ENCODE data around the gene RHBDL2.
"Not testable (repeated sequence)": the region's sequence is repeated elsewhere in the genome, so short reads cannot be mapped to it uniquely, and the experiment has no call there.

RHBDL2 gene

GRCh38 chr1:38938722-38939260 is 2.8 kb downstream of the RHBDL2 start:
- no peak for DNase-seq (ENCODE audit: low read depth in 1 of 2, low spot score in 1 of 2)

- DNase-seq (ENCODE audit: low read depth in 1 of 2, low spot score in 1 of 2) = no peak
These were observed 9.1 kb downstream of the RHBDL2 start for GRCh38 chr1:38932571-38932970.

GRCh38 chr1:38929476-38929875 is 12.2 kb downstream of the RHBDL2 start:
- no peak for DNase-seq (ENCODE audit: low read depth in 1 of 2, low spot score in 1 of 2)

- no peak for DNase-seq (ENCODE audit: low read depth in 1 of 2, low spot score in 1 of 2)
These were observed 12.6 kb downstream of the RHBDL2 start for GRCh38 chr1:38929054-38929453.

GRCh38 chr1:38926091-38926490 is 15.5 kb downstream of the RHBDL2 start:
- DNase-seq (ENCODE audit: low read depth in 1 of 2, low spot score in 1 of 2) = no peak

GRCh38 chr1:38925391-38925790 is 16.2 kb downstream of the RHBDL2 start:
- DNase-seq (ENCODE audit: low read depth in 1 of 2, low spot score in 1 of 2) = no peak

GRCh38 chr1:38923607-38924006 is 18.0 kb downstream of the RHBDL2 start:
- DNase-seq (ENCODE audit: low read depth in 1 of 2, low spot score in 1 of 2) = no peak

GRCh38 chr1:38919130-38919529 is 22.5 kb downstream of the RHBDL2 start:
- no peak for DNase-seq (ENCODE audit: low read depth in 1 of 2, low spot score in 1 of 2)

- no peak for DNase-seq (ENCODE audit: low read depth in 1 of 2, low spot score in 1 of 2)
These were observed 23.1 kb downstream of the RHBDL2 start for GRCh38 chr1:38918568-38918967.

GRCh38 chr1:38917772-38918171 is 23.9 kb downstream of the RHBDL2 start:
- DNase-seq (ENCODE audit: low read depth in 1 of 2, low spot score in 1 of 2) = no peak

- no peak for DNase-seq (ENCODE audit: low read depth in 1 of 2, low spot score in 1 of 2)
These were observed 24.3 kb downstream of the RHBDL2 start for GRCh38 chr1:38917337-38917736.

GRCh38 chr1:38915352-38915948 is 26.2 kb downstream of the RHBDL2 start:
- DNase-seq (ENCODE audit: low read depth in 1 of 2, low spot score in 1 of 2) = no peak

GRCh38 chr1:38914908-38915307 is 26.7 kb downstream of the RHBDL2 start:
- DNase-seq (ENCODE audit: low read depth in 1 of 2, low spot score in 1 of 2) = not testable (repeated sequence)

GRCh38 chr1:38908821-38909220 is 32.8 kb downstream of the RHBDL2 start:
- DNase-seq (ENCODE audit: low read depth in 1 of 2, low spot score in 1 of 2) = no peak

GRCh38 chr1:38905985-38906384 is 35.6 kb downstream of the RHBDL2 start:
- no peak for DNase-seq (ENCODE audit: low read depth in 1 of 2, low spot score in 1 of 2)

GRCh38 chr1:38899560-38899959 is 42.1 kb downstream of the RHBDL2 start:
- no peak for DNase-seq (ENCODE audit: low read depth in 1 of 2, low spot score in 1 of 2)

- no peak for DNase-seq (ENCODE audit: low read depth in 1 of 2, low spot score in 1 of 2)
These were observed 42.9 kb downstream of the RHBDL2 start for GRCh38 chr1:38898653-38899230.

GRCh38 chr1:38896169-38896568 is 45.5 kb downstream of the RHBDL2 start:
- no peak for DNase-seq (ENCODE audit: low read depth in 1 of 2, low spot score in 1 of 2)

GRCh38 chr1:38892976-38893375 is 48.7 kb downstream of the RHBDL2 start:
- DNase-seq (ENCODE audit: low read depth in 1 of 2, low spot score in 1 of 2) = no peak

GRCh38 chr1:38891753-38892152 is 49.9 kb downstream of the RHBDL2 start:
- no peak for DNase-seq (ENCODE audit: low read depth in 1 of 2, low spot score in 1 of 2)

- DNase-seq (ENCODE audit: low read depth in 1 of 2, low spot score in 1 of 2) = no peak
These were observed 52.0 kb downstream of the RHBDL2 start for GRCh38 chr1:38889589-38889988.

GRCh38 chr1:38888423-38889333 is 53.0 kb downstream of the RHBDL2 start:
- no peak for DNase-seq (ENCODE audit: low read depth in 1 of 2, low spot score in 1 of 2)

Data from stimulated activated CD4-positive, alpha-beta T cell treated with anti-CD3 and anti-CD28 coated beads, Interleukin-15, amount 100 ng/mL, for 1 hour (primary cell).